NCI-H1092 (cell line): ENCODE data around the gene TMEM248.
"Not testable (repeated sequence)": the region's sequence is repeated elsewhere in the genome, so short reads cannot be mapped to it uniquely, and the experiment has no call there.

Source experiments
- DNase-seq: peaks from one replicate; lab custom pipeline; 2025; lab: John Stamatoyannopoulos, UW

TMEM248 gene, protein sequence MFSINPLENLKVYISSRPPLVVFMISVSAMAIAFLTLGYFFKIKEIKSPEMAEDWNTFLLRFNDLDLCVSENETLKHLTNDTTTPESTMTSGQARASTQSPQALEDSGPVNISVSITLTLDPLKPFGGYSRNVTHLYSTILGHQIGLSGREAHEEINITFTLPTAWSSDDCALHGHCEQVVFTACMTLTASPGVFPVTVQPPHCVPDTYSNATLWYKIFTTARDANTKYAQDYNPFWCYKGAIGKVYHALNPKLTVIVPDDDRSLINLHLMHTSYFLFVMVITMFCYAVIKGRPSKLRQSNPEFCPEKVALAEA

DNA sequence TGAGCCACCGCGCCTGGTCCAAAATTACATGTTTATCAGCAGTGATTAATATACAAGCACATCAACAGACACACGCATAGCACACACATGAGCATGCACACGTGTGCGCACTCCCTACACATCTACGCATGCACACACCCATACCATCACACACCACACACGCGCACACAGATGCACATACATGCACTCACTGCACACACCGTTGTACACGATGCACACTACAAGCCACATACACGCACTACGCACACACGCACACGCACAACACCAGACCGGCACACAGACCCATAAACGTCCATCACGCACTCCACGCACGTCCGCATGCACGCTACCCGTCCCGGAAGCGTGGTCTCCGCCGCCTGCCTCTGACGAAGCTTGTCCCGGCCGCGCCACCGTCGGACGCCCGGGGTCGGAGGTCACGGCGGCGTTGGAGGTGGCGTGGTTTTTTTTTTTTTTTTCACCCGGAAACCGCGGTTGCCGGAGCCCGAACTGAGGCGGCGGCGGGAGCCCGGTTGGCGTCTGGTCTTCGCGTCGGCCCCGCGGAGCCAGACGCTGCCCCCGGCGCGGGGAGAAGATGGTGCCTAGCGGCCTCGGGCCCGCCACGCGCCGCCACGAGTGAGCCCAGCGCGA is at the start of gene TMEM248:
TSS of gene TMEM248 (plus strand) at position 457 of the 627 bp plus-strand sequence. CDS start 20,641 bp downstream, outside the sequence.
- DNase-seq: peak; percentile 79

GRCh38 chr7:66873476-66873875 is 47.5 kb upstream of the TMEM248 start:
- DNase-seq: no peak

DNA sequence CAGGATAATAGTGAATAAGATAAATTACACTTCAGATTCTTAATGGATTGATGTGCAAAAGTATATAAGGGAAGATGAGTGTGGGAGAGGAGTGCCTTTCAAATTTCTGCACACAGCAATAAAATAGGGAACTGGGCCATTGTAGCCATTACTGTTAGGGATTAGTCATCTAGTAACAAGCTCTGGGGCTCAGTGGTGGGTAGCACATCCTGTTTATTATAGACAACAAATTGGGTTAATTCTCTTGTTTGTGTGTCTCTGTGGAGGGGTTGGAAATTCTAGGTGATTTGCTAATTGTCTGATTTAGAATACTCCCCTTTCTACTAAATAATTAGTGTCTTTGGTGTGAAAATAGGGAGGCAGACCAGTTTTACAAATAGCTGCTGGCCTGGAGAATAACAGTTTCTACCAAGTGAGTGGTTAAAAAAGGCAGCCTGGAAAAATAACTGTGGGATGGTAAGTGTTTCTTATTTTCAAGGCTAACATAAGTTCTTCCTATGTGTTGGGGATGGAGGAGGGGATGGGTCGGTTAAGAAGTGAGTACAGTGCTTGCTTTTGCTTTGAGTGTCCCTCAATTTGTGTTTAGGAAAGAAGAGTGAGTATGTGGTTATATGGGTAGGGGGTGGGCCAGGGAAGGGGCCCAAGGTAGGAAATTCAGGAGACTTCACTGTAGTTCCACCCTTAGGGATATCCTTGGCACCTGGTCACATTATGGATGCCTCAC is 43.3 kb upstream of the TMEM248 start:
- DNase-seq: no peak

GRCh38 chr7:66878301-66878685 is 42.7 kb upstream of the TMEM248 start:
- not testable (repeated sequence) for DNase-seq

- DNase-seq: no peak
These were observed 41.0 kb upstream of the TMEM248 start for GRCh38 chr7:66880053-66880452.

GRCh38 chr7:66880577-66880976 is 40.4 kb upstream of the TMEM248 start:
- not testable (repeated sequence) for DNase-seq

DNA sequence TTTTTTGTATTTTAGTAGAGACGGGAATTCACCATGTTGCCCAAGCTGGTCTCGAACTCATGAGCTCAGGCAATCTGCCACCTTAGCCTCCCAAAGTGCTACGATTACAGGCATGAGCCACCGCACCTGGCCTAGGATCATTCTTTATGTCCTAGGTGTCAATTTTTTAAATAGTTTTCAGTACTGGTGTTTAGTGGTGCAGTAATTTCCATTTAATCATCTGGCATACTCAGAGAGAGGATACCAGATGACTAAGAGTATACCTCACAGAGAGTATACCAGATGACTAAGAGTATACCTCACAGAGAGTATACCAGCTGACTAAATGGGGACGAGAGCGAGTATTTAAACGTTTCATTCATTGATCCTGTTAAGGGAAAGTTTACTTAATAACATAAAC is 37.3 kb upstream of the TMEM248 start:
- DNase-seq: no peak

- not testable (repeated sequence) for DNase-seq
These were observed 36.5 kb upstream of the TMEM248 start for GRCh38 chr7:66884556-66884955.

GRCh38 chr7:66886152-66886551 is 34.9 kb upstream of the TMEM248 start:
- no peak for DNase-seq

DNA sequence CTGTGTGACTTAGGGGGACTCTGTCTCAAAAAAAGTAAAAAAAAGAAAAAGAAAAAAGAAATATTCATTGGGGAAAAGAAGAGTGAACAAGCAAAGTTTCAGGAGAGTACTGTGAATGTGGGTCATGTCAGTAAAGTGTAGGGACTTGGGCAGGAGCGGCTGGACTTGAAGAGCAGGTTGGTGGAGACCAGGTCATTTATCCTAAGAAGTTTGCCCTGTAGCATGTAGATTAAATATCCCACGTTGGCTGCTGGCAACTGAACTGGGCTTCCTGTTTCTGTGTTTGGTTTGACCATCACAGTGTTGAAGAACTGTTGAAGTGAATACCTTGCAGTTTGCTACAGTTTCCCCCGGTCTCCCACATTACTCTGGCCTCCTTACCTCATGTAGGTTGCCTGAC is 32.8 kb upstream of the TMEM248 start:
- DNase-seq: not testable (repeated sequence)

GRCh38 chr7:66894463-66895080 is 26.5 kb upstream of the TMEM248 start:
- DNase-seq: no peak

DNA sequence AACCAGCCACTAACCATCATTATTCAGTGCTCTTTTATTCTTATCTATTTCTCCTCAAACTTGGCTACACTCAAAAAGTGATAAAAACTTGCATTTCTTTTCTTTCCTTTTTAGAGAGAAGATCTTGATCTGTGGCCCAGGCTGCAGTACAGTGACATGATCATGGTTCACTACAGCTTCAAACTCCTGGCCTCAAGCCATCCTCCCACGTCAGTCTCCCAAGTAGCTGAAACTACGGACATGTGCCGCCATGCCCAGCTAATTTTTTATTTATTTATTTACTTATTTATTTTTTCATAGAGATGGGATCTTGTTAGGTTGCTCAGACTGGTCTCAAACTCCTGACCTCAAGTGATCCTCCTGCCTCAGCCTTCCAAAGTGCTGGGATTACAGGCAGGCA is 24.6 kb upstream of the TMEM248 start:
- DNase-seq: no peak

DNA sequence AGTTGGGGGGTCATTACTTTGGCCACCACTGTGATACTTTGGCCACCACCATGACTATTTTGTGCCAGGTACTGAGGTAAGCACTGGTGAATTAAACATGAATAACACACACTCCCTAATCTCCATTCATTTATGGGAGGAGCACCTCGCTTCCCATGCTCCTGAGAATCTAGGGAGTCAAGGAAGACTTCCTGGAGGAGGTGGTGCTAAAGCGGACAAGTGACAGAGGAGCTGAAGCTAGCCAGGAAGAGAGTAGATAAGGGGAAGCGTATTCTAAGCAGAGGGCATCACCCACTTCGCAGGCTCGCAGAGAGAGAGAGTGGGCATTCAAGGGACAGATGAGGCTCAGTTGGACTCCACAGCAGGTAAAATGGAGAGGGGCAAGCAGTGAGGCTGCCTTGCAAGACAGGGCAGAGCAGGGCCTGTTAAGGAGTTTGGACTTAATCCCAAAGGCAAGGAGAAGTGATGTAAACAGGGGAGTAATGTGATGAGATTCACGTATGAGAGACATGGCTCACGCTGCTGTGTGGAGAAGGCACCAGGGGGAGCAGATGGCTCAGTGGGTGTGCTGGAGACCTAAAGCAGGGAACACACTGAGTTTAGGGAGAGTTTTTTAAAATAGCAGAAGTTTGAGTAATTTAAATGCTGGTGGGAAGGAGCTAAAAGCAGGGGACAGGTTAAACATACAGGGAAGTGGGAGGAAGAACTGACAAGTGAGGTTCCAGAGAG is 21.3 kb upstream of the TMEM248 start:
- DNase-seq: no peak

DNA sequence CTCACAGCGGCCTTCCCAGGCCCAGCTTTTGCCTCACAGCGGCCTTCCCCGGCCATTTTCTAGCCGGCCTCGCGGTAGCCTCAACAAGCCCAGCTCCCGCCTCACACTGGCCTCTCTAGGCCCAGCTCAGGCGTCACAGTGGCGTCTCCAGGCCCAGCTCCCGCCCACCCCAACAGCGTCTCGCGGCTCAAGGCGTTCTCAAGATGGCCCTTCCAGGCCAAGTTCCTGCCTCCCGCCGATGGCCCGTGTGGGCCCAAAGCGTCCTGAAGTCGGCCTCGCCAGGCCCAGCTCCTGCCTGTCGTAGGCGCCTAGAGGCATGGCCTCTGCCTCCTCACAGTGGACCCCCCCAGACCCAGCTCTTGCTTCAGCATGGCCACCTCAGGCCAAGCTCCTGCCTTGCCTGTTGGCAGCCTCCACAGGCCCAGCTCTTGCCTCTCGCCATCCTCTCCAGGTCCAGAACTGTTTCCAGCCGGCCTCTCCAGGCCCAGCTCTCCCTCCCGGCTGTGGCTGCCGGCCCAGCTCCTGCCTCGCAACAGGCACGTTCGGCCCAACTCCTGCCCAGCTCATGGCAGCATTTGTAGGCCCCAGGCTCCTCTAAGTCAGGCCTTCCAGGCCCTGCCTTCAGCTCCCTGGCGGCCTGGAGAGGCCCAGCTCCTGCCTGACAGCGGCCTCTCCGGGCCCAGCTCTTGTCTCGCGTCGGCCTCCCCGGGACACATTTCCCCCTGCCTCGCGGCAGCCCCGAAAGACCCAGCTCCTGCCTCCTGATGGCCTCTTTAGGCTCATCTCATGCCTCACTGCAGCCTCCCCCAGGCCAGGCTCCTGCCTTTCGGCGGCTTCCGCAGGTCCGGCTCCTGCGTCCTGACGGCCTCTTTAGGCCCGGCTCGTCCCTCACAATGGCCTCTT is 18.8 kb upstream of the TMEM248 start:
- no peak for DNase-seq

GRCh38 chr7:66902844-66903180 is 18.2 kb upstream of the TMEM248 start:
- no peak for DNase-seq

DNA sequence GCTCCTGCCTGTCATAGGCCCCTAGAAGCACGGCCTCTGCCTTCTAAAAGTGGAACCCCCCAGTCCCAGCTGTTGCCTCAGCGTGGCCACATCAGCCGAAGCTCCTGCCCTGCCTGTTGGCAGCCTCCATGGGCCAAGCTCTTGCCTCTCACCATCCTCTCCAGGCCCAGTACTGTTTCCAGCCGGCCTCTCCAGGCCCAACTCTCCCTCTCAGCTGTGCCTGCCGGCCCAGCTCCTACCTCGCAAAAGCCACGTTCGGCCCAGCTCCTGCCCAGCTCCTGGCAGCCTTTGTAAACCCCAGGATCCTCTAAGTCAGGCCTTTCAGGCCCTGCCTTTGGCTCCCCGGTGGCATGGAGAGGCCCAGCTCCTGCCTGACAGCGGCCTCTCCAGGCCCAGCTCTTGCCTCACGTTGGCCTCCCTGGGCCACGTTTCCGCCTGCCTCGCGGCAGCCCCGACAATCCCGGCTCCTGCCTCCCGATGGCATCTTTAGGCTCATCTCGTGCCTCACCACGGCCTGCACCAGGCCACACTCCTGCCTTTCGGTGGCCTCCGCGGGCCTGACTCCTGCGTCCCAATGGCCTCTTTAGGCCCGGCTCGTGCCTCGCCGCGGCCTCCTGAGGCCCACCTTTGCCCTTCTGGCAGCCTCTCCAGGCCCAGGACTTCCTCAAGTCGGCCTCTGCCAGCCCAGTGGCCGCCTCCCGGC is 17.5 kb upstream of the TMEM248 start:
- DNase-seq: no peak

DNA sequence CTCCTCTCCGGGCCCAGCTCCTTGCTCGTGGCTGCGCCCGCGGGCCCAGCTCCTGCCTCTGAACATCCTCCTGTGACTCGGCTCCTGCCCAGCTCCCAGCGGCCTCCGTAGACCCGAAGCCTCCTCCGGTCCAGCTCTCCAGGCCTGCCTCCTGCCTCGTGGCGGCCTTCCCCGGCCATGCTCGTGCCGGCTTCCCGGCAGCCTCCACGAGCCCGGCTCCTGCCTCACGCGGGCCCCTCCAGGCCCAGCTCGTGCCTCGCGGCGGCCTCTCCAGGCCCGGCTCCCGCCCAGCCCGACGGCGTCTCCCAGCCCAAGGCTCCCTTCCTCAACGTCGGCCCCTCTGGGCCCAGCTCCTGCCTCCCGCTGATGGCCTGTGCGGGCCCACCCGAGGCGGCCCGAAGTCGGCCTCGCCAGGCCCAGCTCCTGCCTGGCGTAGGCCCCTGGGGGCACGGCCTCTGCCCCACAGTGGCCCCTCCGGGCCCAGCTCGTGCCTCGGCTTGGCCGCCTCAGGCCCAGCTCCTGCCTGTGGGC is 16.9 kb upstream of the TMEM248 start:
- no peak for DNase-seq

- DNase-seq: no peak
These were observed 15.7 kb upstream of the TMEM248 start for GRCh38 chr7:66905278-66905677.

DNA sequence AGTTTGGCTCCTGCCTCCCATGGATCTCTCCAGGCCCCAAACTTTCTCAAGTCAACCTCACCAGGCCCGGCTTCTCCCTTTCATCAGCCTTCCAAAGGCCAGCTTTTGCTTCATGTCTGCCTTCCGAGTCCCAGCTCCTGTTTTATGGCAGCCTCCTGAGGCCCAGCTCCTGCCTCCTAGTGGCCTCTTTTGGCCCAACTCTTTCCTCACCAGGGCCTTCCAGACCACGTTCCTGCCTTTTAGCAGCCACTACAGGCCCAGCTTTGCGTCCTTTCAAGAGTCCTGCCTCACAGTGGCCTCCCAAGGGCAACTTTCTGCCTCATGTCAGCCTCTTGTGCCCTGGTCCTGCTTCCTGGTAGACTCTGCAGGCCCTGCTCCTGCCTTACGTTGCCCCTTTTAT is 15.3 kb upstream of the TMEM248 start:
- no peak for DNase-seq

GRCh38 chr7:66907731-66908130 is 13.3 kb upstream of the TMEM248 start:
- DNase-seq: no peak
